HEK293 (cell line): ENCODE data around the gene STEAP1B.

Experiments
- CTCF ChIA-PET: fragments of 350-600 bp; formaldehyde crosslinking; extraction: SDS; loops from one replicate; lab custom pipeline; 2021; ENCODE audit warnings: antibody characterized with exemption; lab: Yijun Ruan, JAX
- POLR2A ChIA-PET: fragments of 300-600 bp; formaldehyde crosslinking; extraction: SDS; loops from one replicate; lab custom pipeline; 2020; ENCODE audit warnings: antibody characterized with exemption, inconsistent platforms; lab: Yijun Ruan, JAX
- H3K27ac ChIP-seq: fragments of 200-500 bp; sonication (Bioruptor generic); 2 replicates; pipeline ENCODE4 v1.5.1; 2014; ENCODE audit warnings: low read depth, low read length, control low read depth, inconsistent platforms; ENCODE audit errors: extremely low read depth
- H3K36me3 ChIP-seq, 2 experiments: fragments of 200-500 bp in 1 of 2; sonication (Bioruptor generic) in 1 of 2; 1 replicate in 1 of 2; 2 replicates in 1 of 2; pipeline ENCODE4 v1.5.1; 2014 to 2017; ENCODE audit warnings: inconsistent platforms in 2 of 2, low read length in 2 of 2; ENCODE audit not compliant: control insufficient read depth in 2 of 2, insufficient read depth in 1 of 2
- H3K4me1 ChIP-seq: fragments of 200-500 bp; sonication (Bioruptor generic); 2 replicates; pipeline ENCODE4 v1.5.1; 2014; ENCODE audit warnings: mild to moderate bottlenecking, low read length, inconsistent platforms; ENCODE audit not compliant: control insufficient read depth, insufficient read depth
- H3K4me3 ChIP-seq: 2 replicates; pipeline ENCODE4 v1.5.1; 2011; ENCODE audit warnings: low read depth, mild to moderate bottlenecking, control low read depth, low read length, moderate library complexity
- H3K9me3 ChIP-seq: fragments of 200-500 bp; sonication (Bioruptor generic); 2 replicates; pipeline ENCODE4 v1.5.1; 2014; ENCODE audit warnings: low read depth, low read length, inconsistent platforms; ENCODE audit not compliant: control insufficient read depth, insufficient read depth
- BCL11A ChIP-seq: fragments of 450-650 bp; formaldehyde crosslinking; IDR thresholded peaks from 2 replicates; pipeline ENCODE4 v1.5.1; 2016; ENCODE audit warnings: low read depth, missing biosample characterization, missing genetic modification characterization
- KLF10 ChIP-seq: fragments of 450-650 bp; IDR thresholded peaks from 2 replicates; pipeline ENCODE4 v1.5.1; 2018; ENCODE audit warnings: missing biosample characterization, mild to moderate bottlenecking, missing genetic modification characterization
- KLF17 ChIP-seq: fragments of 450-650 bp; formaldehyde crosslinking; IDR thresholded peaks from 2 replicates; pipeline ENCODE4 v1.5.1; 2016; ENCODE audit warnings: missing biosample characterization, missing genetic modification characterization
- RBAK ChIP-seq: fragments of 450-650 bp; formaldehyde crosslinking; IDR thresholded peaks from 2 replicates; pipeline ENCODE4 v1.5.1; 2016; ENCODE audit warnings: missing biosample characterization, missing genetic modification characterization
- YY1 ChIP-seq: fragments of 450-650 bp; formaldehyde crosslinking; IDR thresholded peaks from 2 replicates; pipeline ENCODE4 v1.5.1; 2018; ENCODE audit warnings: missing biosample characterization, missing genetic modification characterization
- ZBTB26 ChIP-seq: fragments of 450-650 bp; formaldehyde crosslinking; optimal IDR thresholded peaks from 2 replicates; pipeline ENCODE3; 2016; ENCODE audit warnings: missing biosample characterization, mild to moderate bottlenecking, missing genetic modification characterization
- ZBTB49 ChIP-seq: fragments of 450-650 bp; formaldehyde crosslinking; IDR thresholded peaks from 2 replicates; pipeline ENCODE4 v1.5.1; 2016; ENCODE audit warnings: missing biosample characterization, missing genetic modification characterization, low read depth
- ZBTB8A ChIP-seq: fragments of 450-650 bp; formaldehyde crosslinking; IDR thresholded peaks from 2 replicates; pipeline ENCODE4 v1.5.1; 2016; ENCODE audit warnings: missing biosample characterization, missing genetic modification characterization
- ZFP41 ChIP-seq: fragments of 450-650 bp; formaldehyde crosslinking; IDR thresholded peaks from 2 replicates; pipeline ENCODE4 v1.5.1; 2016; ENCODE audit warnings: missing biosample characterization, missing genetic modification characterization, borderline replicate concordance
- ZNF140 ChIP-seq: fragments of 450-650 bp; formaldehyde crosslinking; IDR thresholded peaks from 2 replicates; pipeline ENCODE4 v1.5.1; 2016; ENCODE audit warnings: missing biosample characterization, missing genetic modification characterization
- ZNF16 ChIP-seq: fragments of 450-650 bp; formaldehyde crosslinking; IDR thresholded peaks from 2 replicates; pipeline ENCODE4 v1.5.1; 2016; ENCODE audit warnings: low read depth, missing biosample characterization, missing genetic modification characterization
- ZNF26 ChIP-seq: fragments of 450-650 bp; formaldehyde crosslinking; IDR thresholded peaks from 2 replicates; pipeline ENCODE4 v1.5.1; 2016; ENCODE audit warnings: missing biosample characterization, missing genetic modification characterization
- ZNF292 ChIP-seq: fragments of 450-650 bp; formaldehyde crosslinking; IDR thresholded peaks from 2 replicates; pipeline ENCODE4 v1.5.1; 2016; ENCODE audit warnings: low read depth, missing biosample characterization, missing genetic modification characterization, borderline replicate concordance
- ZNF362 ChIP-seq: fragments of 450-650 bp; formaldehyde crosslinking; IDR thresholded peaks from 2 replicates; pipeline ENCODE4 v1.5.1; 2016; ENCODE audit warnings: missing biosample characterization, missing genetic modification characterization
- ZNF391 ChIP-seq: fragments of 450-650 bp; formaldehyde crosslinking; IDR thresholded peaks from 2 replicates; pipeline ENCODE4 v1.5.1; 2016; ENCODE audit warnings: low read depth, missing biosample characterization, missing genetic modification characterization, borderline replicate concordance
- ZNF473 ChIP-seq: fragments of 450-650 bp; formaldehyde crosslinking; IDR thresholded peaks from 2 replicates; pipeline ENCODE4 v1.5.1; 2017; ENCODE audit warnings: missing biosample characterization, missing genetic modification characterization
- ZNF529 ChIP-seq: fragments of 450-650 bp; formaldehyde crosslinking; IDR thresholded peaks from 2 replicates; pipeline ENCODE4 v1.5.1; 2017; ENCODE audit warnings: missing genetic modification characterization, missing biosample characterization; ENCODE audit not compliant: insufficient replicate concordance
- ZNF558 ChIP-seq: fragments of 450-650 bp; formaldehyde crosslinking; IDR thresholded peaks from 2 replicates; pipeline ENCODE4 v1.5.1; 2016; ENCODE audit warnings: missing biosample characterization, missing genetic modification characterization
- ZNF654 ChIP-seq: fragments of 450-650 bp; formaldehyde crosslinking; IDR thresholded peaks from 2 replicates; pipeline ENCODE4 v1.5.1; 2016; ENCODE audit warnings: low read depth, missing biosample characterization, missing genetic modification characterization
- ZNF792 ChIP-seq: fragments of 450-650 bp; formaldehyde crosslinking; IDR thresholded peaks from 2 replicates; pipeline ENCODE4 v1.5.1; 2016; ENCODE audit warnings: missing biosample characterization, missing genetic modification characterization
- ZSCAN16 ChIP-seq: fragments of 450-650 bp; formaldehyde crosslinking; IDR thresholded peaks from 2 replicates; pipeline ENCODE4 v1.5.1; 2016; ENCODE audit warnings: missing biosample characterization, missing genetic modification characterization

Gene STEAP1B

GRCh38 chr7:22432203-22432718 is 67.7 kb downstream of the STEAP1B start (continued):
- TF ChIP-seq ZNF26 (no peak), ZBTB8A (tag by site-specific recombination) (peak; percentile 30; the same call in 1 of the 2 replicates), ZNF140 (tag by site-specific recombination) (no peak), KLF17 (tag by site-specific recombination) (no peak), ZNF391 (tag by site-specific recombination) (no peak), ZBTB26 (no peak), ZNF473 (tag by site-specific recombination) (no peak)

GRCh38 chr7:22430457-22430856 is 69.5 kb downstream of the STEAP1B start:
- Histone ChIP-seq H3K9me3 (no peaks in the 10 kb centered on the region), H3K4me3 (no peak overlapping the region), H3K36me3 (no peaks in the 10 kb centered on the region), H3K4me1 (no peaks in the 10 kb centered on the region), H3K27ac (no peak overlapping the region)
- POLR2A ChIA-PET, result no interaction called here
- CTCF ChIA-PET, result interaction anchor here (0.5 kb wide), 1 partner anchor 318 kb away, joined by 4 read pairs; no protein-coding TSS in a partner anchor
- no peak for TF ChIP-seq ZBTB49 (tag by site-specific recombination)
- TF ChIP-seq ZNF16 (tag by site-specific recombination), result no peak

- CTCF ChIA-PET, result no interaction called here
- no peak for TF ChIP-seq ZNF558
- no peak for TF ChIP-seq YY1 (tag by site-specific recombination)
- no peak for TF ChIP-seq ZSCAN16 (tag by site-specific recombination)
- no peak for TF ChIP-seq ZNF362 (tag by site-specific recombination)
- TF ChIP-seq ZNF654, result no peak
- no peak for TF ChIP-seq ZNF292
- TF ChIP-seq ZNF792 (tag by site-specific recombination), result no peak
- no peak for TF ChIP-seq RBAK (tag by site-specific recombination)
- no peak for TF ChIP-seq ZFP41
- no peak for TF ChIP-seq BCL11A
- no peak for TF ChIP-seq ZNF529 (tag by site-specific recombination)
- TF ChIP-seq KLF10 (tag by site-specific recombination), result no peak
- POLR2A ChIA-PET, result no interaction called here
- Histone ChIP-seq H3K9me3 (no peaks in the 10 kb centered on the region), H3K4me1 (no peaks in the 10 kb centered on the region), H3K27ac (no peak overlapping the region), H3K4me3 (no peak overlapping the region), H3K36me3 (no peaks in the 10 kb centered on the region)
Measured at GRCh38 chr7:22429386-22429785, 70.6 kb downstream of the STEAP1B start.
